GM21619 (cell line): ENCODE measurements around the gene SYT2.

Experiments
- ATAC-seq: cut with Tn5 transposase; IDR thresholded peaks from one replicate; pipeline ENCODE4 v1.9.1; 2021; ENCODE audit not compliant: unreplicated experiment

SYT2 gene

DNA sequence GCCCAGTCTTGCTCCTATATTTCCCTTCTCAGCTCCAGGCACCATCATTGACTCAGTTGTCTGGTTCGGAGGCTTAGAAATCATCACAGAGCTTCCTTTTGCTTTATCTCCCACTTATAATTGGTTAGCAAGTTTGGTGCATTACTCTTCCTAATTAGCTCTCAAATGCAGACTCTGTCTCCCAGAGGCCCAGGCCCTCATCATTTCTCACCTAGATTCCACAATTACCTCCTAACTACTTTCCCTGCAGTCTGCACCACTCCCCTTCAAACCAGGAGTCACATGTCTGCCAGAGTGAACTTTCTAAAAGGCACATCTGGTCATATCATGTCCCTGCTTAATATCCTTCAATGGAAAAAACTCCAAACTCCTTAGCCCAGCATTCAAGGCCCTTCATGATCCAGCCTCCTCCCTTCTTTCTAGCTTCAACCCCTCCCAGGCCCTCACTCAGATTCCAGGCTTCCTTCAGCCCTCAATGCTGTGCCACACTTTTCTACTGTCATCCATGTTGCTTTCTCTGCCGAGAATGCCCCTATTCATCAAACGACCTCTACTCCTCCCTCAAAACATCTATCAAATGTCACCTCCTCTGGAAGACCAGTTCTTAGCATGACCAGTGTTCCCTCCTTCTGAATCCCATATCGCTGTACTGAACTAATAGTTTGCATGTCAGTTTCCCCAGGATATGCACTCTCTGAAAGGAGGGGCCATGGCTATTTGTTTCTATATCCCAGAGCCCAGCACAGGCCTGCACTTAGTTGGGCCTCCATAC is 30.7 kb downstream of the SYT2 start:
- no peak for ATAC-seq

GRCh38 chr1:202677433-202677832 is 32.8 kb downstream of the SYT2 start:
- ATAC-seq, result no peak

- no peak for ATAC-seq
These were observed 36.7 kb downstream of the SYT2 start for GRCh38 chr1:202673531-202673930.

- ATAC-seq, result no peak
These were observed 38.9 kb downstream of the SYT2 start for GRCh38 chr1:202671399-202671798.

- ATAC-seq, result no peak
These were observed 44.8 kb downstream of the SYT2 start for GRCh38 chr1:202665417-202665816.

- no peak for ATAC-seq
These were observed 46.2 kb downstream of the SYT2 start for GRCh38 chr1:202664083-202664482.

DNA sequence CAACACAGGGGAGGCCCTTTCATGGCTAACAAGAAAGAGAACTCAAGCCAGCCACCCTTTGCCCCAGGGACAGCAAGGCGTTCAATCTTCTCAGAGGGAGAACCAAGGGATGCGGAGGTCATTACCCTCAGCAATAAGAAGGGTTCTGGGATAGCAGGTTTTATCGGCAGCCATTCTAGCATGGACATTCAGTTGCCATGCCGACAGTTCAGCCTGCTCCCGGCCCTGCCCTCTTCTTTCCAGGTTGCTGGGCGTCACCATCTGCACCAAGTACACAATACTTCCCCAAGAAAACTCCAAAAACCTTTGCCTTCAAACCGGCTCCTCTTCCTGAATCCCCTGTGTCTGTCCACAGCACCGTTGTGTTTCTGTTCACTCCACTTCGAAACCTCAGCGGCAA is 47.1 kb downstream of the SYT2 start:
- no peak for ATAC-seq

DNA sequence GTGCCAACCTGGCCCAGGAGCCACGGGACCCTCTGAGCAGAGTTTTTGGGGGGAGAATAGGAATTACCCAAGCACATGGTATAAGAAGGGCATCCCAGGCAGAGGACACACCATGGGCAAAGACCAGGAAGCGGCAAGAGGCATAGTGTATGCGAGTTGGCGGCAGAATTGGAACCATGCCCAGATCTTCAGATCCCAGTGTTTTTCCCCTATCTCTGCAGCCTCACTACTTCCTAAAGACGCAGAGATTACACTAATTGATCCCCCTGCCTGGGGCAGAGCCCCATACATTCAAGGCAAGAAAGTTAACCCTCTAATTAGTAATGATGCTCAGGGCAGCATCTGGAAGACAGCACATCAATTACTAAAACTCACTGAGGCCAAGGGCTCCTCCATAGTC is 48.2 kb downstream of the SYT2 start:
- ATAC-seq, result no peak

- ATAC-seq, result no peak
These were observed 49.0 kb downstream of the SYT2 start for GRCh38 chr1:202661136-202661845.

DNA sequence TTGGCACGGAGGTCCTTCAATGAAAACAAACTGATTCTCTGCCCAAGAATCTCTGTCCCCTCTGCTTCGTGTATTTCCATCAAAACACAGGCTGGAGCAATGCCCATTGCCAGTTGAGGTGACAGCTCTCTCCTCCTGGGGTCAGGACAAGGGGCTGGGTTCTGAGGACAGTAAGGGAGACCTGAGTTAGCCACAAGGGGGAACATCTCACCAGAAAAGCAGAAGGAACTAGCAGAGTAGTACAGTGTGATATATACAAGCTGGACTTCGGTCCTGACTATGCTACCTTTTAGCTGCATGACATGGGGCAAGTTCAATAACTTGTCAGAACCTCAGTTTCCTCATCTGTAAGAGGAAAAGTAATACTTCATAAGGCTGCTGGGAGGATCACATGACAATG is 50.3 kb downstream of the SYT2 start:
- no peak for ATAC-seq

DNA sequence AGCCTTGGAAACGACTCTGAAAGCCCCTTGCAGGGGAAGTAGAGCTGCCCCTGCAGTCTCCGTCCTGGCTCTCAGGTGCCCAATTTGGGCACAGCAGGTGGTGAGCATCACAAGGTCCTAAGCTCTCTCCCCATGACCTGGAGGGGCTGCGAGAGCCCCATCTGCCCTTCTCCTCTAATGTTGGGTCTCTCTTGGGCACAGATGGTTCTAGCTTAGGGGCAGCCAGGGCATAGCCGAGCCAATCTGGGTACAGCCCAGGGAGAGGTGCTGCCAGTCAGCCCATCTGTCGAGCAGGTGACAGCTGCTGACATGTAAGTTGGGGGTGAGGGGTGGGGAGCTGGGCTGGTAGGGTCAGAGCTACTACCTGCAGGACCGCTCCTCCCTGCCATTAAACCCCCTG is 50.7 kb downstream of the SYT2 start:
- no peak for ATAC-seq

- no peak for ATAC-seq
These were observed 51.5 kb downstream of the SYT2 start for GRCh38 chr1:202658769-202659168.

- ATAC-seq, result no peak
These were observed 51.9 kb downstream of the SYT2 start for GRCh38 chr1:202658251-202658759.

DNA sequence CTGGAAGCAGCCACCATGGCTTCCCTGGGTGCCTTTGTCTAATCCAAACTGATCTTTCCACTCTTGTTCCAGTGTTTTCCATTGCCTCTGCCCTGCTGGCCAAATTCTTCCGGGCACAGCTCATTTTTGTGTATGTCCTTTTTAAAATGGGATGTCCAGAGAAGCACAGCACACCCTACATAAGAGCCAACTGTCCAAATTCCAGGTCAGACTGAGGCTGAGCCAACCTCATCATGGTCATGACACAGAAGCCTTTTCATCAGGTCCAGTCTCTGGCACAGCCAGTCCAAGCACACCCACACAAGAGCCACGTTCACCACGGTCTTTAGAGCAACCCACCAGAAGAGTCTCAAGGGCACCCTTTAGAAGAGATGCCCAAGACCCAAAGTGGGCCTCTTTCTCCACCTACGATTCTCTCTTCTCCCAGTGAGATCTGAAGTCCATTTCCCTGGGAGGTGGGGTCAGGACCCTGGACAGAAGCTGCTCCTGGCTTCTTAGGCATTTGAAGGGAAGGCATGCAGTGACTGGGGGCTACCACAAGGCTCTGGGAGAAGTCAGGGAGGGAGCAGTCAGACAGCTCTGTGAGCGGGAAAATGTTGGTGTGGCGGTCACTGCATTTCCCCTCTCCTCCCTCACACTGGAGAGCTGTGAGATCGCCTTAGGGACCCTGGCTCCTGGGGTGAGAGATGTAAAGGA is 53.2 kb downstream of the SYT2 start:
- ATAC-seq, result no peak

DNA sequence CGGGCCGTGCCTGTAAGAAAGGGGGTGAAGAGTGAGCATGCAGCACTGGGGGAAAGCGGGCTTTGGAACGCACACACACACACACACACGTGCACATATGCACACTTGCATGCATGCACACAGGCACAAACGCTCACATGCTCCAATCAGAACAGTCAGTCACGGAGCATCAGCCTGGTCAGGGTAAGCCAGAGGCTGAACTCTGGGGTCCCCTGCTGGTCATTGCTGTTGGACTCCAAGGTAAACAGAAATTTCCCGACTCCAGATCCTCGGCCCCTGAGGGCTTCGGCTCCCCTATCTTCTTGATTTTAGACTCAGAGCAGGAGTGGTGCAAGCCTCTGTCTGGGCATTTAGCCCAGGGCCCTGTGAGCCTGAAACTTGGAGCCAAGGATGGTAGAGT is 54.2 kb downstream of the SYT2 start:
- no peak for ATAC-seq

GRCh38 chr1:202654079-202654478 is 56.2 kb downstream of the SYT2 start:
- no peak for ATAC-seq

GRCh38 chr1:202649553-202650392 is 60.5 kb downstream of the SYT2 start:
- ATAC-seq, result no peak

GRCh38 chr1:202648605-202649226 is 61.5 kb downstream of the SYT2 start:
- no peak for ATAC-seq

DNA sequence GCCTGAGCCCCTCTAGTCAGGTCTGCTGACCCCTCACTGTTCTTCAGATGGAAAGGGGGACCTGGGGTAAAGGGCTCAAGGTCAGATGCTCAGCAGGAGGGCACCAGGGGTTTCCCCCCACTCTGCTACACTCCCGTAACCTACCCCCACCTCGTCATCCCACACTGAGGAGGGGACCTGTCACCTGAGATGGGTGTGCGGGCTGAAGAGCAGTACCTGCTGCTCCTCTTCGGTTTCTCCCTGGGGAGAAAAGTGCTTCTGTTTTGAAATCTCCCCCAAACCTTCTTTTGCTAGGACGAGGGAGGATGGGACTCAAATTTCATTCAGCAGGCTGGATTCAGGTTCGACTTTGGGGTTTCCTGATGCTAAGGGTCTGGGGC is 65.2 kb downstream of the SYT2 start:
- ATAC-seq, result no peak
